HL-60 (cell line): Measurements from ENCODE around the gene PPP1R3C.

Experiments
- DNase-seq, 2 experiments: peaks; one replicate each; pipeline ENCODE4 v3.0.0-alpha.2; 2010 to 2020; ENCODE audit warnings: low read depth in 1 of 2, low spot score in 1 of 2
- H3K27ac ChIP-seq: fragments of 250-450 bp; sonication (Bioruptor Pico); replicated peaks from 2 replicates; pipeline ENCODE4 v1.5.1; 2020; ENCODE audit warnings: mild to moderate bottlenecking, moderate library complexity
- H3K27me3 ChIP-seq: fragments of 250-450 bp; sonication (Bioruptor Pico); 2 replicates; pipeline ENCODE4 v1.5.1; 2021; ENCODE audit warnings: mild to moderate bottlenecking, moderate library complexity; ENCODE audit not compliant: insufficient read depth, poor library complexity, severe bottlenecking
- H3K4me3 ChIP-seq: replicated peaks from 2 replicates; pipeline ENCODE4 v1.5.1; 2011; ENCODE audit warnings: mild to moderate bottlenecking, control low read depth, low read length; ENCODE audit not compliant: insufficient read depth
- GABPA ChIP-seq: IDR thresholded peaks from 2 replicates; pipeline ENCODE4 v1.6.1; 2012; ENCODE audit warnings: low read depth
- POLR2AphosphoS5 ChIP-seq: IDR thresholded peaks from 2 replicates; pipeline ENCODE4 v1.6.1; 2012; ENCODE audit warnings: low read depth
- REST ChIP-seq: IDR thresholded peaks from 2 replicates; pipeline ENCODE4 v1.6.1; 2012; ENCODE audit warnings: low read depth; ENCODE audit not compliant: insufficient replicate concordance
- SPI1 ChIP-seq: IDR thresholded peaks from 2 replicates; pipeline ENCODE4 v1.6.1; 2012; ENCODE audit warnings: low read depth, mild to moderate bottlenecking, borderline replicate concordance
- TF ChIP-seq, protein P1 (sequence below): IDR thresholded peaks from one replicate; pipeline ENCODE4 v1.5.1; 2011; ENCODE audit warnings: low read length, control low read depth, inconsistent platforms; ENCODE audit not compliant: insufficient read depth

PPP1R3C gene

GRCh38 chr10:91616137-91616536, 16.7 kb downstream of the PPP1R3C start:
- no peak for DNase-seq
- no peak overlapping the region for H3K27ac ChIP-seq
- TF ChIP-seq GABPA, result no peak
- no peak for TF ChIP-seq SPI1
- TF ChIP-seq, protein P1, sequence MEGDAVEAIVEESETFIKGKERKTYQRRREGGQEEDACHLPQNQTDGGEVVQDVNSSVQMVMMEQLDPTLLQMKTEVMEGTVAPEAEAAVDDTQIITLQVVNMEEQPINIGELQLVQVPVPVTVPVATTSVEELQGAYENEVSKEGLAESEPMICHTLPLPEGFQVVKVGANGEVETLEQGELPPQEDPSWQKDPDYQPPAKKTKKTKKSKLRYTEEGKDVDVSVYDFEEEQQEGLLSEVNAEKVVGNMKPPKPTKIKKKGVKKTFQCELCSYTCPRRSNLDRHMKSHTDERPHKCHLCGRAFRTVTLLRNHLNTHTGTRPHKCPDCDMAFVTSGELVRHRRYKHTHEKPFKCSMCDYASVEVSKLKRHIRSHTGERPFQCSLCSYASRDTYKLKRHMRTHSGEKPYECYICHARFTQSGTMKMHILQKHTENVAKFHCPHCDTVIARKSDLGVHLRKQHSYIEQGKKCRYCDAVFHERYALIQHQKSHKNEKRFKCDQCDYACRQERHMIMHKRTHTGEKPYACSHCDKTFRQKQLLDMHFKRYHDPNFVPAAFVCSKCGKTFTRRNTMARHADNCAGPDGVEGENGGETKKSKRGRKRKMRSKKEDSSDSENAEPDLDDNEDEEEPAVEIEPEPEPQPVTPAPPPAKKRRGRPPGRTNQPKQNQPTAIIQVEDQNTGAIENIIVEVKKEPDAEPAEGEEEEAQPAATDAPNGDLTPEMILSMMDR, result no peak
- TF ChIP-seq REST, result no peak
- no peak for TF ChIP-seq POLR2AphosphoS5
- H3K4me3 ChIP-seq, result no peak overlapping the region
- H3K27me3 ChIP-seq, result no peaks in the 10 kb centered on the region

DNA sequence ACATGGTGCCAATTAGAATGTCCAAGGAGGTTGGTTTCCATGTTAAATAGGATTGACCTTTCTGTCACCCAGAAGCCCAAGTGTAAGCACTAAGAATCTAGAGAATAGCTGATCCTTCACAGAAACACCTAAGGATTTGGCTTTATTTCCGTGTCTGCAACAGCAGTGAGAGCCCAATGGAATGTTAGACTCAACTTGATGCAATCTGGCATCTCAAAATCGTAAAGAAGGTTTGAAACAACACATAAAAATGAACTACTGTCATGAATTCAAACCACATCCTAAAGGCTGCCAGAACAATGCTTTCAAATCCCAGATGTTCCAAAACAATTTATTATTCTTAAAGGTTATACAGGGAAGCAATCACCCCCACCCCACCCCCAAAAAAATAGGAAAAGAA, 18.6 kb downstream of the PPP1R3C start:
- H3K27ac ChIP-seq, result no peak overlapping the region

GRCh38 chr10:91613411-91614187, 19.3 kb downstream of the PPP1R3C start:
- Histone ChIP-seq H3K27me3 (no peaks in the 10 kb centered on the region), H3K27ac (no peak overlapping the region), H3K4me3 (no peak overlapping the region)
- TF ChIP-seq, protein P1, result no peak
- TF ChIP-seq SPI1, result no peak
- TF ChIP-seq GABPA, result no peak
- TF ChIP-seq POLR2AphosphoS5, result no peak
- no peak for TF ChIP-seq REST
- no peak for DNase-seq

More for the DNA sequence above, 18.6 kb downstream of the PPP1R3C start:
- H3K4me3 ChIP-seq, result no peak overlapping the region
- TF ChIP-seq REST (no peak), GABPA (no peak), POLR2AphosphoS5 (no peak), SPI1 (no peak)
- TF ChIP-seq, protein P1, result no peak
- no peaks in the 10 kb centered on the region for H3K27me3 ChIP-seq
- no peak for DNase-seq
